RWPE1 (cell line): ENCODE data around the gene PTPN7.
A peak's percentile ranks its signal among the peaks of the same experiment; 100 is the strongest.
"Not testable (repeated sequence)": the region's sequence is repeated elsewhere in the genome, so short reads cannot be mapped to it uniquely, and the experiment has no call there.

Experiments used
- CTCF ChIA-PET: fragments of 350-600 bp; sonication (Branson Sonifier 250); formaldehyde crosslinking; extraction: SDS; loops from one replicate; lab custom pipeline; 2021; lab: Yijun Ruan, JAX
- POLR2A ChIA-PET: fragments of 400-600 bp; formaldehyde crosslinking; extraction: SDS; loops from one replicate; lab custom pipeline; 2020; ENCODE audit warnings: antibody characterized with exemption; ENCODE audit not compliant: low non-redundant PET; lab: Yijun Ruan, JAX
- DNase-seq: peaks from one replicate; pipeline ENCODE4 v3.0.0; 2012; ENCODE audit warnings: low spot score
- H3K27ac ChIP-seq: fragments of 450-650 bp; 2 replicates; pipeline ENCODE4 v1.5.1; 2017
- CTCF ChIP-seq: fragments of 450-650 bp; conservative IDR thresholded peaks from 2 replicates; pipeline ENCODE4 v1.5.1; 2017; ENCODE audit warnings: low read depth, mild to moderate bottlenecking

Gene PTPN7

GRCh38 chr1:202187041-202187671 is 26.8 kb upstream of the PTPN7 start:
- no peak for TF ChIP-seq CTCF
- ChIA-PET CTCF (interaction anchor here (1.1 to 3.4 kb wide), 5 partner anchors 13 to 532 kb away, joined by 3 to 22 read pairs (median 6); no protein-coding TSS in a partner anchor), POLR2A (no interaction called here)
- no peak for DNase-seq
- no peak overlapping the region for H3K27ac ChIP-seq

GRCh38 chr1:202186327-202186726 is 25.9 kb upstream of the PTPN7 start:
- no peak for DNase-seq
- POLR2A ChIA-PET: no interaction called here
- CTCF ChIA-PET: interaction anchor here (0.6 to 3.4 kb wide), 9 partner anchors 14 to 533 kb away, joined by 3 to 22 read pairs (median 3); no protein-coding TSS in a partner anchor
- H3K27ac ChIP-seq: no peak overlapping the region
- no peak for TF ChIP-seq CTCF

- ChIA-PET POLR2A (no interaction called here), CTCF (interaction anchor here (0.6 to 3.4 kb wide), 21 partner anchors 9 to 998 kb away, joined by 3 to 22 read pairs (median 4); partner anchors contain the start of genes LGR6, PPP1R12B and UBE2T)
- peak; percentile 85 for TF ChIP-seq CTCF
- peak; percentile 93 for DNase-seq
- no peak overlapping the region for H3K27ac ChIP-seq
These were observed 24.5 kb upstream of the PTPN7 start for GRCh38 chr1:202184750-202185460.

- no peak for TF ChIP-seq CTCF
- no peak for DNase-seq
- no peak overlapping the region for H3K27ac ChIP-seq
- ChIA-PET CTCF (interaction anchor here (0.8 kb wide), 1 partner anchor 84 kb away, joined by 3 read pairs; no protein-coding TSS in a partner anchor), POLR2A (no interaction called here)
These were observed 21.9 kb upstream of the PTPN7 start for GRCh38 chr1:202182040-202182877.

GRCh38 chr1:202181586-202181985 is 21.2 kb upstream of the PTPN7 start:
- no peak for TF ChIP-seq CTCF
- ChIA-PET POLR2A (no interaction called here), CTCF (no interaction called here)
- H3K27ac ChIP-seq: no peak overlapping the region
- DNase-seq: no peak

- POLR2A ChIA-PET, H3K27ac ChIP-seq, DNase-seq: not testable (repeated sequence)
- CTCF ChIA-PET: interaction anchor here (1.7 to 2.6 kb wide), 2 partner anchors 9 to 12 kb away, joined by 9 to 17 read pairs; no protein-coding TSS in a partner anchor
These were observed 20.3 kb upstream of the PTPN7 start for GRCh38 chr1:202180751-202181139.
